H1 (cell line): ENCODE measurements around the gene SYNJ2. TPM values are rescaled to one million over a fixed set of nuclear protein-coding genes. Genes with fewer than 3 reads are reported as not detected.

ENCODE experiments used
- RXRA ChIP-seq: IDR thresholded peaks from 2 replicates; pipeline ENCODE4 v1.6.1; 2011; ENCODE audit warnings: low read depth, mild to moderate bottlenecking, low read length, moderate library complexity; ENCODE audit not compliant: insufficient read depth
- TCF12 ChIP-seq: IDR thresholded peaks from 2 replicates; pipeline ENCODE4 v1.6.1; 2011; ENCODE audit warnings: low read depth, mild to moderate bottlenecking, low read length
- polyA plus RNA-seq, 7 experiments: library from polyadenylated mRNA; depleted of rRNA in 3 of 7; stranded (reverse) in 5 of 7; unstranded in 2 of 7; fragments of >200 nt in 5 of 7; fragments of 200-250 nt in 2 of 7; gene quantifications; 1 replicate in 5 of 7; 2 replicates in 1 of 7; 4 replicates in 1 of 7; pipeline versions ENCODE4 v1.2.1 to v1.2.3, GENCODE V29; 2011 to 2013; ENCODE audit warnings: missing spikeins in 2 of 7, mixed read lengths in 2 of 7
- total RNA-seq: library from RNA; stranded (reverse); fragmentation: NEBNext Ultra II Directional; extraction: Animal tissue kit (Norgen Biotek cat#: 25700); gene quantifications from 2 replicates; pipeline ENCODE4 v1.2.1, GENCODE V29; 2021

Gene SYNJ2
- total and polyA plus RNA-seq, 2 of the 8 experiments (the other 6 are each of a cell fraction or from before 2014, with no cell fraction given), result 3.7 to 13.9 TPM

GRCh38 chr6:157996201-157996712 lies 14.6 kb downstream of the SYNJ2 start (continued):
- TF ChIP-seq RXRA, result no peak
- no peak for TF ChIP-seq TCF12
